PC-9 (cell line): ENCODE data around the gene CD44. TPM values are rescaled to one million over a fixed set of nuclear protein-coding genes. Genes with fewer than 3 reads are reported as not detected.

Source experiments
- BruUV-seq: library from RNA; stranded (reverse); fragments of 400-500 nt; replicated peaks from 2 replicates; lab custom pipeline; 2021; lab: Mats Ljungman, UMichigan
- CTCF ChIA-PET: fragments of 300-600 bp; sonication (Branson Sonifier 250); formaldehyde crosslinking; loops from one replicate; lab custom pipeline; 2022; ENCODE audit warnings: antibody characterized with exemption; lab: Charles Lee
- POLR2A ChIA-PET: fragments of 300-600 bp; sonication (Branson Sonifier 250); formaldehyde crosslinking; loops from one replicate; lab custom pipeline; 2022; ENCODE audit warnings: antibody characterized with exemption; ENCODE audit not compliant: unreplicated experiment; lab: Charles Lee
- DNase-seq, 2 experiments: peaks; one replicate each; pipeline versions ENCODE4 v3.0.0 to v3.0.0-alpha.2; 2015 to 2022; ENCODE audit warnings: mixed read lengths in 1 of 2
- H2AFZ ChIP-seq: fragments of 200-600 bp; sonication (generic); 2 replicates; pipeline ENCODE4 v1.8.1; 2017; ENCODE audit warnings: antibody characterized with exemption
- H3F3A ChIP-seq: fragments of 200-600 bp; sonication (generic); 2 replicates; pipeline ENCODE4 v1.8.1; 2017; ENCODE audit warnings: antibody characterized with exemption, mild to moderate bottlenecking, low read depth; ENCODE audit not compliant: insufficient read depth
- H3K27ac ChIP-seq: fragments of 200-600 bp; sonication (generic); 2 replicates; pipeline ENCODE4 v1.6.1; 2016; ENCODE audit warnings: mixed run types
- H3K27me3 ChIP-seq: fragments of 200-600 bp; sonication (generic); 2 replicates; pipeline ENCODE4 v1.6.1; 2016; ENCODE audit warnings: low read depth, mixed run types; ENCODE audit not compliant: insufficient read depth
- H3K36me3 ChIP-seq: fragments of 200-600 bp; sonication (generic); 2 replicates; pipeline ENCODE4 v1.6.1; 2016; ENCODE audit warnings: low read depth, mixed run types
- H3K4me1 ChIP-seq: fragments of 200-600 bp; sonication (generic); replicated peaks from 2 replicates; pipeline ENCODE4 v1.6.1; 2016; ENCODE audit warnings: mixed run types; ENCODE audit not compliant: insufficient read depth
- H3K4me2 ChIP-seq: fragments of 200-600 bp; sonication (generic); 2 replicates; pipeline ENCODE4 v1.6.1; 2017; ENCODE audit warnings: mixed run types
- H3K4me3 ChIP-seq: fragments of 200-600 bp; sonication (generic); 2 replicates; pipeline ENCODE4 v1.6.1; 2016; ENCODE audit warnings: mixed run types
- H3K79me2 ChIP-seq: fragments of 200-600 bp; sonication (generic); 2 replicates; pipeline ENCODE4 v1.6.1; 2017; ENCODE audit warnings: low read depth, mixed run types
- H3K9me2 ChIP-seq: fragments of 200-600 bp; sonication (generic); 2 replicates; pipeline ENCODE4 v1.8.1; 2017; ENCODE audit warnings: mild to moderate bottlenecking; ENCODE audit not compliant: insufficient read depth
- H3K9me3 ChIP-seq: fragments of 200-600 bp; sonication (generic); 2 replicates; pipeline ENCODE4 v1.8.1; 2016; ENCODE audit warnings: low read depth; ENCODE audit not compliant: insufficient read depth
- H4K20me1 ChIP-seq: fragments of 200-600 bp; sonication (generic); 2 replicates; pipeline ENCODE4 v1.8.1; 2017; ENCODE audit not compliant: insufficient read depth
- EZH2 ChIP-seq: fragments of 200-600 bp; sonication (generic); IDR thresholded peaks from 2 replicates; pipeline ENCODE4 v1.8.0; 2017; ENCODE audit warnings: antibody characterized with exemption, low read depth
- intact Hi-C: fragments of 100-400 bp; cut with micrococcal nuclease; formaldehyde crosslinking; loops from one replicate; pipeline ENCODE4 v1.10.0; 2022; ENCODE audit not compliant: unreplicated experiment
- total RNA-seq: library from RNA; stranded (reverse); gene quantifications from 2 replicates; pipeline ENCODE4 v1.2.3, GENCODE V29; 2021
- TF ChIP-seq, protein P1 (sequence below): fragments of 200-600 bp; sonication (generic); conservative IDR thresholded peaks from 2 replicates; pipeline ENCODE4 v1.6.1; 2017; ENCODE audit warnings: mixed run types, antibody characterized with exemption, mild to moderate bottlenecking, moderate library complexity

The CD44 gene
- total RNA-seq, 1 experiment from 2014 or later, result 775 TPM

DNA sequence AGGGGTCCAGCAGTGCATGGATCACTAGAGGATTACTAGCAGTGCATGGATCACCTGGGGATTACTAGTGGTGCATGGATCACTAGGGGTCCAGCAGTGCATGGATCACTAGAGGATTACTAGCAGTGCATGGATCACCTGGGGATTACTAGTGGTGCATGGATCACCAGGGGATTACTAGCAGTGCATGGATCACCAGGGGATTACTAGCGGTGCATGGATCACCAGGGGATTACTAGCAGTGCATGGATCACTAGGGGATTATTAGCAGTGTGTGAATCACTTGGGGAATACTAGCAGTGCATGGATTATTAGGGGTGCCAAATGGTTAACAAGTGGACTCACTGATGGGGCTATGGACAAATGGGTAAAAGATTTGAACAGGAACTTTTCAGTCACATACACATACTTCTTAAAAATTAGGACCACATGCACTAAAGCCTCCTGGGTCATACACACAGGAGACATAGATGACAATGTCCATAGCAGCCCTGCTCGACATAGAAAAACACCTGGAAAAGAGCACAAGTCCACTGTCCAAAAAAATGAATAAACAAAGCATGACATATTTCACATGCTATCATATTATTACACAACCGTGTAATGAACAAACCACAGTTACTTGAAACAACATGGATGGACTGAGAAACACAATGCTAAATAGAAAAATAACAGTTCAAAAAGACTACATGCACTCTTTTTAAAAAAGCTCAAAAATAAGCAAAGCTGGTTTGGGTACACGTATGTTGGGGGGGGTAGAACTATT is 109.8 kb downstream of the CD44 start:
- Histone ChIP-seq H2AFZ (no peak overlapping the region), H3K27ac (no peak overlapping the region), H3K4me3 (no peak overlapping the region), H3K36me3 (no peaks in the 10 kb centered on the region), H3K9me3 (no peaks in the 10 kb centered on the region), H4K20me1 (no peaks in the 10 kb centered on the region), H3K79me2 (no peaks in the 10 kb centered on the region), H3K27me3 (no peaks in the 10 kb centered on the region), H3K9me2 (no peaks in the 10 kb centered on the region), H3K4me2 (no peak overlapping the region), H3K4me1 (no peaks in the 10 kb centered on the region), H3F3A (no peaks in the 10 kb centered on the region; the same call in 1 of the 2 replicates)
- intact Hi-C loops, result no loop called here
- no TSS peak for BruUV-seq
- DNase-seq, result no peak
- ChIA-PET CTCF (no interaction called here), POLR2A (interaction anchor here (0.6 kb wide), 1 partner anchor 67 kb away, joined by 3 read pairs; no protein-coding TSS in a partner anchor)
- TF ChIP-seq, protein P1, sequence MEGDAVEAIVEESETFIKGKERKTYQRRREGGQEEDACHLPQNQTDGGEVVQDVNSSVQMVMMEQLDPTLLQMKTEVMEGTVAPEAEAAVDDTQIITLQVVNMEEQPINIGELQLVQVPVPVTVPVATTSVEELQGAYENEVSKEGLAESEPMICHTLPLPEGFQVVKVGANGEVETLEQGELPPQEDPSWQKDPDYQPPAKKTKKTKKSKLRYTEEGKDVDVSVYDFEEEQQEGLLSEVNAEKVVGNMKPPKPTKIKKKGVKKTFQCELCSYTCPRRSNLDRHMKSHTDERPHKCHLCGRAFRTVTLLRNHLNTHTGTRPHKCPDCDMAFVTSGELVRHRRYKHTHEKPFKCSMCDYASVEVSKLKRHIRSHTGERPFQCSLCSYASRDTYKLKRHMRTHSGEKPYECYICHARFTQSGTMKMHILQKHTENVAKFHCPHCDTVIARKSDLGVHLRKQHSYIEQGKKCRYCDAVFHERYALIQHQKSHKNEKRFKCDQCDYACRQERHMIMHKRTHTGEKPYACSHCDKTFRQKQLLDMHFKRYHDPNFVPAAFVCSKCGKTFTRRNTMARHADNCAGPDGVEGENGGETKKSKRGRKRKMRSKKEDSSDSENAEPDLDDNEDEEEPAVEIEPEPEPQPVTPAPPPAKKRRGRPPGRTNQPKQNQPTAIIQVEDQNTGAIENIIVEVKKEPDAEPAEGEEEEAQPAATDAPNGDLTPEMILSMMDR, result no peak
- no peak for TF ChIP-seq EZH2

DNA sequence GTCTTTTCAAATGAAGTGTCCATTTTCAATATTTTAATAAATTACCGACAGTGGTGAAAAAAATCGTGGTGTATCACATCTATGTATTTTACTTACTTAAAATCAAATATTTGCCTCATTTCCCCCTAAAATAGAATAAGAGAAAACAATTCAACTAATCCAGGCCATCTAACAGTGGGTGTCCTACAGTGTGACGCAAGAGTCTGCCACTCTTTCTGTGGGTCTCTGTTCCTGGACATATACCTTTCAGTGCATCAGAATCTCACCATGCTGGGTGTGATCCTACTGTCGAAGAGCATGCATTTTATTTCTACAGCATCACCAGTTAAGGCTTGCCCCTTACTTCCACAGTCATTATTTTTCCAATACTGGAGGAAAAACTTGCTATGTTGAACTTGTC is 111.2 kb downstream of the CD44 start:
- Histone ChIP-seq H3K9me2 (no peaks in the 10 kb centered on the region), H3K4me2 (no peak overlapping the region), H3K27ac (no peak overlapping the region), H2AFZ (no peak overlapping the region), H4K20me1 (no peaks in the 10 kb centered on the region), H3K4me3 (no peak overlapping the region), H3K79me2 (no peaks in the 10 kb centered on the region), H3K27me3 (no peaks in the 10 kb centered on the region), H3K9me3 (no peaks in the 10 kb centered on the region), H3K4me1 (no peaks in the 10 kb centered on the region), H3F3A (no peaks in the 10 kb centered on the region), H3K36me3 (no peaks in the 10 kb centered on the region)
- DNase-seq, result no peak
- TF ChIP-seq, protein P1, result no peak
- no peak for TF ChIP-seq EZH2
- no TSS peak for BruUV-seq
- CTCF ChIA-PET, result no interaction called here
- POLR2A ChIA-PET, result interaction anchor here (0.5 kb wide), 1 partner anchor 9 kb away, joined by 7 read pairs; no protein-coding TSS in a partner anchor
- intact Hi-C loops, result no loop called here

DNA sequence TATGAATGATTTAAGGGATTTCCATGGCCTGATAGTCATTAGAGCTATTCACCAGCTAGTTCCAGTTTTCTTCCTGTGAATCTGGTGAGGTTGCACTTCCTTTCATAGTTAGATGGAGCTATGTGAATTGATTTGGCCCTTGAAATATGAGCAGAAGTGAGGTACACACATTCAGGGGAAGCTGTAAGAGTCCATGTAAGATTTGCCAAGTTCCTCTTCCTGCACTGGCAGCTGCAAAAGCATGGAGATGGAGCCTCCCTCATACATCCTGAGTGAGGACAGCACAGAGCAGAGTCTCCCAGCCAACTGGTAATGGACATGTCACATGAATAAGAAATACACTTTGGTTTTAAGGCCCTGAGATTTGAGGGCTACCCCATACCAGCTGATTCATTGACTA is 111.7 kb downstream of the CD44 start:
- POLR2A ChIA-PET, result interaction anchor here (0.5 kb wide), 1 partner anchor 9 kb away, joined by 7 read pairs; no protein-coding TSS in a partner anchor
- Histone ChIP-seq H3K36me3 (no peaks in the 10 kb centered on the region), H3K9me2 (no peaks in the 10 kb centered on the region), H4K20me1 (no peaks in the 10 kb centered on the region), H2AFZ (no peak overlapping the region), H3K27me3 (no peaks in the 10 kb centered on the region), H3K79me2 (no peaks in the 10 kb centered on the region), H3K4me2 (no peak overlapping the region), H3K27ac (no peak overlapping the region), H3K4me3 (no peak overlapping the region), H3K9me3 (no peaks in the 10 kb centered on the region), H3K4me1 (no peaks in the 10 kb centered on the region), H3F3A (no peaks in the 10 kb centered on the region)
- no TSS peak for BruUV-seq
- no peak for DNase-seq
- no peak for TF ChIP-seq EZH2
- TF ChIP-seq, protein P1, result no peak
- intact Hi-C loops, result no loop called here
- CTCF ChIA-PET, result no interaction called here
